DND-41 (cell line): ENCODE measurements around the gene SHROOM3.

ENCODE experiments used
- CTCF ChIP-seq: IDR thresholded peaks from 2 replicates; pipeline ENCODE4 v1.5.1; 2012; ENCODE audit warnings: borderline replicate concordance, low read length, moderate library complexity, mild to moderate bottlenecking; ENCODE audit not compliant: poor library complexity, severe bottlenecking; ENCODE audit errors: extremely low read depth
- EZH2 ChIP-seq: IDR thresholded peaks from 3 replicates; pipeline ENCODE4 v1.6.1; 2012; ENCODE audit warnings: borderline replicate concordance, low read depth, mild to moderate bottlenecking, moderate library complexity, low read length, inconsistent platforms; ENCODE audit not compliant: severe bottlenecking

GRCh38 chr4:76401654-76402053 is 33.4 kb upstream of the SHROOM3 start:
- TF ChIP-seq CTCF: no peak
- TF ChIP-seq EZH2: no peak
